ENCODE data around the gene CSMD2.

CSMD2 gene

GRCh38 chr1:33586106-33586505 lies 578.9 kb downstream of the CSMD2 start:
- TF ChIP-seq, protein P1, sequence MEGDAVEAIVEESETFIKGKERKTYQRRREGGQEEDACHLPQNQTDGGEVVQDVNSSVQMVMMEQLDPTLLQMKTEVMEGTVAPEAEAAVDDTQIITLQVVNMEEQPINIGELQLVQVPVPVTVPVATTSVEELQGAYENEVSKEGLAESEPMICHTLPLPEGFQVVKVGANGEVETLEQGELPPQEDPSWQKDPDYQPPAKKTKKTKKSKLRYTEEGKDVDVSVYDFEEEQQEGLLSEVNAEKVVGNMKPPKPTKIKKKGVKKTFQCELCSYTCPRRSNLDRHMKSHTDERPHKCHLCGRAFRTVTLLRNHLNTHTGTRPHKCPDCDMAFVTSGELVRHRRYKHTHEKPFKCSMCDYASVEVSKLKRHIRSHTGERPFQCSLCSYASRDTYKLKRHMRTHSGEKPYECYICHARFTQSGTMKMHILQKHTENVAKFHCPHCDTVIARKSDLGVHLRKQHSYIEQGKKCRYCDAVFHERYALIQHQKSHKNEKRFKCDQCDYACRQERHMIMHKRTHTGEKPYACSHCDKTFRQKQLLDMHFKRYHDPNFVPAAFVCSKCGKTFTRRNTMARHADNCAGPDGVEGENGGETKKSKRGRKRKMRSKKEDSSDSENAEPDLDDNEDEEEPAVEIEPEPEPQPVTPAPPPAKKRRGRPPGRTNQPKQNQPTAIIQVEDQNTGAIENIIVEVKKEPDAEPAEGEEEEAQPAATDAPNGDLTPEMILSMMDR (IDR thresholded peaks at IDR 0.05; ENCODE audit: insufficient read depth, missing control alignments): no peak
- DNase-seq (ENCODE audit: insufficient read length, low spot score): no peak
- no peak for FAIRE-seq

GRCh38 chr1:33583567-33583966 lies 581.5 kb downstream of the CSMD2 start:
- TF ChIP-seq, protein P1 (IDR thresholded peaks at IDR 0.05; ENCODE audit: insufficient read depth, missing control alignments): no peak
- FAIRE-seq (no peak), DNase-seq (ENCODE audit: insufficient read length, low spot score) (no peak)

DNA sequence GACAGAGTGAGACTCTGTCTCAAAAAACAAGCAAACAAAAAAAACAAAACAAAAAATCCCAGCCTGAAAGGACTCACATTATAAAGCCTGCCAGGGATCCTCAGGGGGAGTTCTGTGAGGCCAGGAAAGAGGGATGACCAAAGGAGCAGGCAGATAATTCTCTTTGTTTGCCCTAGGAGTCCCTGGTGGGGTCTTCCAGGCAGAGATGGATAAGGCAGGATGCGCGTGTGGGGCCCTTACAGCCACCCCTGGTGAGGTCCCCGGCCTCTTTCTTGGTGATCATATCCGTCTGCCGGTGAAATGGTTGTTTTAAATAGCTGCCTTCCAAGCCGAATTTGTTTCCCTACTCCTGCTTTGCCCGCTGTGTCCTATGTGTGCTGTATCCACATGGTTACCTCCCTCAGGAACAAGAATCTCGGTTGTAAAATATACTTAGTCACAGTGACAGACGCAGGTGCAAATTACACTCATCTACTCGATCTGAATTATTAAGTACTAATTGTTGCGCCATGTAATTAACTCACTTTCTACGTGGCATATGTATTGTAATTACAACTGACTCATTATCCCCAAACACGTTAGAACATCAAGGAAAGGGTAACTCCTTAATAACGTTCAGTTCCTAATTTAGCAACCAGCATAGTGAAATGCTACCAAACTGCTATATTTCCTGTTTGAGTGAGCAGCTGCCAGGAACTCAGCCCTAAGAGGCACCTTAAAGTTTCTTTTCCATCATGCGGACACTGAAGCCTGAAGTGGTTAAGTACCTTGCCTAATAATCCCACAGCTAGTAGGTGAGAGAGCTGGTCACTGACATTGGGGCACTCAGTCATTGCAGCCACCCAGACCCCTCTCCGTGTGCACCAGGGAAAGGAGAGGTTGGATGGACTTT lies 586.2 kb downstream of the CSMD2 start:
- FAIRE-seq: no peak
- DNase-seq (ENCODE audit: insufficient read length, low spot score): no peak
- TF ChIP-seq, protein P1 (IDR thresholded peaks at IDR 0.05; ENCODE audit: insufficient read depth, missing control alignments): no peak

DNA sequence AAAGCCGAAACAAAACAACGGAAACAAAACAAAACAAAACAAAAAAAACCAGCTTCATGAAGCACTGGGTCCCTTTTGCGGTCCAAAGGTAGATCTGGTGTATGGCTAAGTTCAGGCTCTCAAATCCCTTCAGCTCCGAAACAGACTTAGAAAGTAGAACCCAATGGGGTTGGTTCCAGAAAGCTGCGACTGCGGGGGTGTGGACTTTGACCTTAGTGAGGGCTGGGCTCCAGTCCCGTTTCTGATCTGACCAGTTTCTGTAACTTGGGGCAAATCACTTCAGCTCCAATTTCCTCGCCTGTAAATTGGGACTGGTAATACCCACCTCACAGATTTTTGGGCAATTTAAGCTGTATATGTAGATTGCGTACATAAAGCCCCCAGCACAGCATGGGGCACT lies 587.4 kb downstream of the CSMD2 start:
- TF ChIP-seq, protein P1 (IDR thresholded peaks at IDR 0.05; ENCODE audit: insufficient read depth, missing control alignments): no peak
- DNase-seq (ENCODE audit: insufficient read length, low spot score): no peak
- no peak for FAIRE-seq

GRCh38 chr1:33576821-33577599 lies 588.0 kb downstream of the CSMD2 start:
- TF ChIP-seq, protein P1 (IDR thresholded peaks at IDR 0.05; ENCODE audit: insufficient read depth, missing control alignments): no peak
- FAIRE-seq (no peak), DNase-seq (ENCODE audit: insufficient read length, low spot score) (no peak)

GRCh38 chr1:33575324-33575879 lies 589.6 kb downstream of the CSMD2 start:
- no peak for FAIRE-seq
- TF ChIP-seq, protein P1 (IDR thresholded peaks at IDR 0.05; ENCODE audit: insufficient read depth, missing control alignments): no peak

More at GRCh38 chr1:33575324-33575879, 589.6 kb downstream of the CSMD2 start:
- no peak for DNase-seq (ENCODE audit: insufficient read length, low spot score)
